Coronary artery (tissue), 2 donors: ENCODE measurements around the gene DEDD2.

Source experiments
- DNase-seq: peaks from one replicate; pipeline ENCODE4 v3.0.0-alpha.2; 2017; ENCODE audit warnings: low spot score
- H3K27ac ChIP-seq, 2 donors: fragments of 200-600 bp; sonication (generic); one replicate each; pipeline ENCODE4 v1.5.1; 2016 to 2019
- H3K4me3 ChIP-seq: fragments of 200-600 bp; sonication (generic); 2 replicates; pipeline ENCODE4 v1.5.1; 2016; ENCODE audit warnings: mild to moderate bottlenecking, moderate library complexity
- CTCF ChIP-seq: fragments of 200-600 bp; sonication (generic); IDR thresholded peaks from one replicate; pipeline ENCODE4 v1.5.1; 2019; ENCODE audit warnings: antibody characterized with exemption

DEDD2 gene

GRCh38 chr19:42229855-42230351 lies 12.4 kb upstream of the DEDD2 start:
- Histone ChIP-seq H3K27ac (no peak overlapping the region), H3K4me3 (no peak overlapping the region)
- no peak for TF ChIP-seq CTCF
- no peak for DNase-seq

GRCh38 chr19:42229301-42229854 lies 11.9 kb upstream of the DEDD2 start:
- TF ChIP-seq CTCF, result no peak
- Histone ChIP-seq H3K4me3 (no peak overlapping the region), H3K27ac (no peak overlapping the region)
- DNase-seq, result no peak

GRCh38 chr19:42228641-42229040 lies 11.2 kb upstream of the DEDD2 start:
- no peak for TF ChIP-seq CTCF
- no peak for DNase-seq
- Histone ChIP-seq H3K4me3 (no peak overlapping the region), H3K27ac (no peak overlapping the region)

GRCh38 chr19:42226886-42227285 lies 9.4 kb upstream of the DEDD2 start:
- H3K4me3 ChIP-seq, result no peak overlapping the region
- DNase-seq, result no peak
- no peak for TF ChIP-seq CTCF
- no peak overlapping the region for H3K27ac ChIP-seq

GRCh38 chr19:42225718-42226292 lies 8.3 kb upstream of the DEDD2 start:
- no peak for TF ChIP-seq CTCF
- H3K4me3 ChIP-seq, result no peak overlapping the region
- no peak for DNase-seq

GRCh38 chr19:42224940-42225717 lies 7.7 kb upstream of the DEDD2 start:
- DNase-seq, result no peak
- no peak overlapping the region for H3K27ac ChIP-seq
- no peak overlapping the region for H3K4me3 ChIP-seq
- TF ChIP-seq CTCF, result no peak

More at GRCh38 chr19:42225718-42226292, 8.3 kb upstream of the DEDD2 start:
- H3K27ac ChIP-seq, result no peak overlapping the region
